DMS 273 (cell line): ENCODE measurements around the gene NYNRIN.
A peak's percentile ranks its signal among the peaks of the same experiment; 100 is the strongest.
"Not testable (repeated sequence)": the region's sequence is repeated elsewhere in the genome, so short reads cannot be mapped to it uniquely, and the experiment has no call there.

ENCODE experiments used
- DNase-seq: peaks from one replicate; lab custom pipeline; 2025; ENCODE audit not compliant: unreplicated experiment; lab: John Stamatoyannopoulos, UW

Gene NYNRIN

DNA sequence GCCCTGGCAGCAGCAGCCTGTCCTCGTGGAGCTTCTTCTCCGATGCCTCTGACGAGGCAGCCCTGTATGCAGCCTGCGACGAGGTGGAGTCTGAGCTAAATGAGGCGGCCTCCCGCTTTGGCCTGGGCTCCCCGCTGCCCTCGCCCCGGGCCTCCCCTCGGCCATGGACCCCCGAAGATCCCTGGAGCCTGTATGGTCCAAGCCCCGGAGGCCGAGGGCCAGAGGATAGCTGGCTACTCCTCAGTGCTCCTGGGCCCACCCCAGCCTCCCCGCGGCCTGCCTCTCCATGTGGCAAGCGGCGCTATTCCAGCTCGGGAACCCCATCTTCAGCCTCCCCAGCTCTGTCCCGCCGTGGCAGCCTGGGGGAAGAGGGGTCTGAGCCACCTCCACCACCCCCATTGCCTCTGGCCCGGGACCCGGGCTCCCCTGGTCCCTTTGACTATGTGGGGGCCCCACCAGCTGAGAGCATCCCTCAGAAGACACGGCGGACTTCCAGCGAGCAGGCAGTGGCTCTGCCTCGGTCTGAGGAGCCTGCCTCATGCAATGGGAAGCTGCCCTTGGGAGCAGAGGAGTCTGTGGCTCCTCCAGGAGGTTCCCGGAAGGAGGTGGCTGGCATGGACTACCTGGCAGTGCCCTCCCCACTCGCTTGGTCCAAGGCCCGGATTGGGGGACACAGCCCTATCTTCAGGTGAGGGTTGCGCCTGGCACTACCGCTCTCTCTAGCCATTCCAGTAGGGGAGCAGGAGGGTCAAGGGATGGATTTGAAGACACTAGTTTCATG is 28.7 kb upstream of the NYNRIN start:
- DNase-seq, result no peak

- DNase-seq, result no peak
Measured at GRCh38 chr14:24370748-24371147, 28.1 kb upstream of the NYNRIN start.

DNA sequence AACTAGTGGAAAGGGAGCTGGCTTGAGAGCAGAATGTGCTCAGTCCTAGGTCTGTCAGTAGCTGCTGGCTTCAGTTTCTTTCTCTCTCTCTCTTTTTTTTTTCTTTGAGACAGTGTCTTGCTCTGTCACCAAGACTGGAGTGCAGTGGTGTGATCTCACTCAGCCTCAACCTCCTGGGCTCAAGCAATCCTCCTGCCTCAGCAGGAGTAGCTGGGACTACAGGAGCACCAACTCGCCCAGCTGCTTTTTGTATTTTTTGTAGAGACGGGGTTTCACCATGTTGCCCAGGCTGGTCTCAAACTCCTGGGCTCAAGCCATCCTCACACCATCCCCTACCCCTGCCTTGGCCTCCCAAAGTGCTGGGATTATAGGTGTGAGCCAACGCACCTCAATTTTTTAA is 27.2 kb upstream of the NYNRIN start:
- DNase-seq, result not testable (repeated sequence)

GRCh38 chr14:24372701-24373416 is 25.9 kb upstream of the NYNRIN start:
- DNase-seq, result peak; percentile 61

- DNase-seq, result no peak
Measured at GRCh38 chr14:24376448-24377070, 22.2 kb upstream of the NYNRIN start.

GRCh38 chr14:24377126-24377525 is 21.7 kb upstream of the NYNRIN start:
- no peak for DNase-seq

DNA sequence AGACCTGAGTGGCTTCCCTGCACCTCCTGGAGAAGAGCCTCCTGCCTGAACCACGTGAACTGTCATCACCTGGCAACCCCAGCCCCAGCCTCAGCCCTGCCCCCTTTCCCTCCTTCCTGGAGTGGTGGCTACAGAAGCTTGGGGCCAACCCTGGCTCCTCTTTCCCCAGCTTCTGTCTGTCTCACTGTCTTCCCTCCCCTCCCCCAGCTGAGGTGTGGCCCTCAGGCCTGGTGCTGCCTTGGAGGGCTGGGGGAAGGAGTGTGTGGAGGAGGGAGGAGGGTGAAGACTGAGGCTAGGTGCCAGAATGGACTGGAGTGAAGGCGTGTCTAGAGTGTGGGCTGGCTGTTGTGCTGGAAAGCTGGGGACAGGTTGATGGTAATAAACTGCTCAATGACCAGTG is 21.1 kb upstream of the NYNRIN start:
- no peak for DNase-seq

GRCh38 chr14:24378327-24378726 is 20.5 kb upstream of the NYNRIN start:
- no peak for DNase-seq

GRCh38 chr14:24378981-24379906 is 19.6 kb upstream of the NYNRIN start:
- no peak for DNase-seq

- DNase-seq, result no peak
Measured at GRCh38 chr14:24379907-24380730, 18.7 kb upstream of the NYNRIN start.

DNA sequence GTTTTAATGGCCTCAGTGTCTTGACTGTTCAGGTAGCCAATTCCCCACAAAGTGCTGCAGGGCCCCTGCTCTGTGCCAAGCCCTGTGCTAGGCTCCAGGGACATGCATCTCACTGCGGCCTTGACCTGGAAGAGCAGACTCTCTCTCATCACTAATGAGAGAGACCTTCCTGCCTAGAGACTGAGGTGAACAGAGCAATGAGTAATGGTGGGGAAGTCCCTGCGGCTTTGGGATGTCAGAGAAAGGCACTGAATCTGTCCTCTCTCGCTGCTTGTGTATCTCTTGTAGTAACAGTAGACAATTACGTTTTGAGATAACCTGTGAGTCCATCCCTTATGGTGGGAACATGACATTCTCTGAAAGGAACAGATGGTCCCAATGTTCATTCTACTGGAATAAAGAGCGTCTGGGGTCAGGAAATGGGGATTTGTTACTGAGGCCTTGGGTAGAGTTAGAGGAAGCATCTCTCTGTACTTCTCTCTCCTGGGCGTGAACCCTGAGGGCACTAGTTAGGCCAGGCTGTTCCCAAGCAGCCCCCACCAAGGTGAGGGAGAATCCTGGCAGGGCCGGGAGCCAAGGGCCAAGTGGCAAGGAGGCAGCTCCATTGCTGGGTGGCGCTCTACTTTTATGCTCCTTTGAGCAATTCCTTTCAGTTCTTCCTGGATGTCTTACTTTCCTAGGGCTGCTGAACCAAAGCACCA is 17.3 kb upstream of the NYNRIN start:
- DNase-seq, result peak; percentile 72

DNA sequence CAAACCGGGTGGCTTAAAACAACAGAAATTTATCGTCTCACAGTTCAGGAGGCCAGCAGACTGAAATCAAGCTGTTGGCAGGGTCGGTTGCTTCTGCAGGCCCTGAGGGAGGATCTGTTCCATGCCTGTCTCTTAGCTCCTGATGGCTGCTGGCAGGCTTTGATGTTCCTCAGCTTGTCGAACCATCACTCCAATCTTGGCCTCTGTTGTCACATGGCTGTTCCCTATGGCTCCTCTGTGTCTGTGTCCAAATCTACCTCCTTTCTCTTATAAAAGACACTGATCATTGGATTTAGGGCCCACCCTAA is 16.8 kb upstream of the NYNRIN start:
- DNase-seq, result no peak

GRCh38 chr14:24384169-24384568 is 14.6 kb upstream of the NYNRIN start:
- no peak for DNase-seq

DNA sequence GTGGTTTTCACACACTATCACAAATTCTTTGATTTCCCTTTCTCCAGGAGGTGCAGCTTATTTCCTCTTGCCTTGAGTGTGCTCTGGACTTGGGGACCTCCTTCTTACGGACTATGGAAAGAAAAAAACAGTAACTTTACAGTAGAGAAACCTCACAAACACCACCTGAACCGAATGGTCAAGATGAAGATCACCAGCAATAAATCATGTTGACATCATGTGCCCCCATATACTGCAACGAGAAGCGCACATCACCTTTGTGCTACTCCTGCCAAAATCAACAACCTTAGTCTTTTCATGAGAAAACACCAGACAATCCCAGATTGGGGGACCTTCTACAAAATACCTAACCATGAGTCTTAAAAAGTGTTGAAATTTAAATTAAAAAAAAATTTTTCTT is 13.3 kb upstream of the NYNRIN start:
- no peak for DNase-seq

DNA sequence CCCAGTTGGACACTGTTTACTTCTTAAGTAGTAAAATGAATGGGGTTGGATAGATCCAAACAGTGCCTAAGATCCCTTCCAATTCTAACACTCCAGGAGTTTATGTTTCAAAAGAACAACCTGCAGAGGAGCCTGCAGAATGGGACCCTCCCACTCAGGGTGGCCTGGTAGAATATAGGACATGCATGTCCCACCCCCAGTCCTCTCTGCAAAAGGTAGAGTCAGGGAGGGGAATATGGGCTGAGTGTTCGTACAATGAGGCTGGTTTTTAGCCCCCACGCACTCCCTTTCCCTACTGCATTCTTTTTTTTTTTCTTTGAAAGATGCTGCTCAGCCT is 11.8 kb upstream of the NYNRIN start:
- no peak for DNase-seq

DNA sequence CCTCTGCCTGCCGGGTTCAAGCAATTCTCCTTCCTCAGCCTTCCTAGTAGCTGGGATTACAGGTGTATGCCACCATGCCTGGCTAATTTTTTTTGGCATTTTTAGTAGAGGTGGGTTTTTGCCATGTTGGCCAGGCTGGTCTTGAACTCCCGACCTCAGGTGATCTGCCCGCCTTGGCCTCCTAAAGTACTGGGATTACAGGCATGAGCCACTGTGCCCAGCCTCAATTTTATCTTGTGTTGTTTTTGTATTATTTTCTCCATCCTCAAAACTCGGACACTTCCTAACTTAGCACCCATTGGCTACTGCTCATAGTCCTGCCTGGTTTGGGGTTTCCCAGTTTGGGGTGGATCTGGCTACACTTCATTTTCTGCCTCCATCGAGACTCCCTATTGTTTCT is 11.2 kb upstream of the NYNRIN start:
- not testable (repeated sequence) for DNase-seq

GRCh38 chr14:24388474-24389179 is 10.2 kb upstream of the NYNRIN start:
- DNase-seq, result no peak

GRCh38 chr14:24389226-24389848 is 9.5 kb upstream of the NYNRIN start:
- no peak for DNase-seq
